Measurements from ENCODE around the gene NAALADL2.
"Not testable (repeated sequence)": the region's sequence is repeated elsewhere in the genome, so short reads cannot be mapped to it uniquely, and the experiment has no call there.

The NAALADL2 gene

GRCh38 chr3:175554801-175555200 is 695.7 kb downstream of the NAALADL2 start:
- H3K4me3 ChIP-seq (ENCODE audit: low read length) = no peak overlapping the region
- no peak for DNase-seq (ENCODE audit: low read depth, low spot score)

DNA sequence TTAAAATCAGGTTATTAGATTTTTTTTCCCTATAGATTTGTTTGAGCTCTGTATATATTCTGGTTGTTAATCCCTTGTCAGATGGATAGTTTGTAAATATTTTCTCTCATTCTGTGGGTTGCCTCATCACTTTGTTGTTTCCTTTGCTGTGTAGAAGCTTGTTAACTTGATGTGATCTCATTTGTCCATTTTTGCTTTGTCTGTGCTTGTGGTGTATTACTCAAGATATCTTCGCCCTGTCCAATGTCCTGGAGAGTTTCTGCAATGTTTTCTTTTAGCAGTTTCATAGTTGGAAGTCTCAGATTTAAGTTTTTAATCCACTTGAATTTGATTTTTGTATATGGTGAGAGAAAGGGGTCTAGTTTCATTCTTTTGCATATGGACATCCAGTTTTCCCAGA is 699.1 kb downstream of the NAALADL2 start:
- DNase-seq (ENCODE audit: low read depth, low spot score) = no peak
- no peak overlapping the region for H3K4me3 ChIP-seq (ENCODE audit: low read length)

DNA sequence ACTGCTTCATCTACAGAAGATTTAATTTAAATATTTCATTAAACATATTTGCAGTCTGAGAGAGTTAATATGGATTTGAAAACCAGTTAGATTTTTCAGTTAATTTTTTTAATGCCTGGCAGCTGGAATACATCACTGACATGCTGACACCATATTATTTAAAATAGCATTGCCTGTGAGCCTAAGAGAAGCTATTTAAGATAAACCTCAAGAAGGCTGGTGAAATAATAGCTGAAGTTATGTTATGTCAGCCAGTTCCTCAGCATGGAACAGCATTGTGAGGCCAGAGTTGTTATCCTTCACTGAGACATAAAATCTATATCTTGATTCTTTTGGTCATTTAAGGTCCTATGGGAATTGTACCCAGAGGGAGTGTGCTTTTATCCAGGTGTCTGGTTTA is 705.2 kb downstream of the NAALADL2 start:
- no peak for DNase-seq (ENCODE audit: low read depth, low spot score)
- H3K4me3 ChIP-seq (ENCODE audit: low read length) = no peak overlapping the region

- H3K4me3 ChIP-seq (ENCODE audit: low read length) = no peak overlapping the region
- no peak for DNase-seq (ENCODE audit: low read depth, low spot score)
These were observed 712.0 kb downstream of the NAALADL2 start for GRCh38 chr3:175571096-175571495.

DNA sequence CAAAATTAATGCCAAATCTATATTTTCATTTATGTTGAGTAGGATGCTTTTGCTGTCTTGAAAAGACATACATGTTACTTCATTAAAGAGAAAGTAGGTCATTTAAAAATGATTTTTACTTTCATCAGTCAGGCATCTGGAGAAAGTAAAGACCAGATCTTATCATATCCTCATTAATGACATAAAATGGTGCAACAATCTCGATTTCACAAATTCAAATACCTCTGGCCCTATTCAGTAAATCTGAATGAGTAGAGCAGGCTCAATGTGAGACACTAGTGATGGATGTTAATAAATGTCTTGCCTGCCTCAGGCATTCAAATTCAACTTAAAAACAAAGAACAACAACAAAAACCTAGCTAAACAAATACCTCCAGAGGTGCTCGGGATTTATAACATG is 714.1 kb downstream of the NAALADL2 start:
- no peak for DNase-seq (ENCODE audit: low read depth, low spot score)
- no peak overlapping the region for H3K4me3 ChIP-seq (ENCODE audit: low read length)

DNA sequence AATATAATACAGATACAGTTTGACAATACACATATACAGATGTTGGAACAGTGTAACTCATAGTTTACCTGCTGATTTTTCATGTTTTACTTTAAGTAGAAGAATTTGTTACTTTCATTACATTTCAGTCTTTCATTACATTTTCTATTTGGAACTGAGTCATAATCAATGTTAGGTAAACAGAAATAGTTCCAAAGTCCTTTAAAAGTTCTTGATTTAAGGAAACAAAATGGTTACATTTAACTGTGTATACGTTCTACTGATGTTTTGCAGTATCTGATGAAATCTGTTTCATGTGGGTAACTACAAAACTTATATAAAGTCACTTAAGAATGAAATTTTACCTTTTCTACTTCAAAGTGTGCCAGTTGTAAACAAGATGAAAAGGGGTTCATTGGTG is 721.2 kb downstream of the NAALADL2 start:
- no peak for DNase-seq (ENCODE audit: low read depth, low spot score)
- H3K4me3 ChIP-seq (ENCODE audit: low read length) = no peak overlapping the region

DNA sequence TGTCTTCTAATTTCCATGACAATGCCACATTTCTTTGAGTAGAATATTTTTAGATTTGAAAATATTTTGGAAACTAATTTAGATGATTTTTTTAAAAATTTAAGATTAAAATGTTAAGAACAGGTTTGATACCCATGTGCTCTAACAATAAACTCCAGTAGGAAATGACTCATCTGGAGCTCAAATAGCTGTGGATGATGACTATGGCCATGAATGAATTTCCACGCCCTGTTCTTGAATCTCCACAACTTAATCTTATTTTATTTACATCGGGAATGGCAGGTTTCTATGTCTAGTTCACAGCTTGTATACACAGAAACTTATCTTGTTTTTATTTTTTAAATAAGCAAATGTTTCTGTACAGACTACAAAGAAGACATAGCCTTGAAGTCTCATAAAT is 726.8 kb downstream of the NAALADL2 start:
- no peak overlapping the region for H3K4me3 ChIP-seq (ENCODE audit: low read length)
- no peak for DNase-seq (ENCODE audit: low read depth, low spot score)

GRCh38 chr3:175590745-175591144 is 731.6 kb downstream of the NAALADL2 start:
- DNase-seq (ENCODE audit: low read depth, low spot score) = no peak

GRCh38 chr3:175591375-175591774 is 732.2 kb downstream of the NAALADL2 start:
- no peak for DNase-seq (ENCODE audit: low read depth, low spot score)
- H3K4me3 ChIP-seq (ENCODE audit: low read length) = no peak overlapping the region

More at GRCh38 chr3:175590745-175591144, 731.6 kb downstream of the NAALADL2 start:
- H3K4me3 ChIP-seq (ENCODE audit: low read length) = no peak overlapping the region

DNA sequence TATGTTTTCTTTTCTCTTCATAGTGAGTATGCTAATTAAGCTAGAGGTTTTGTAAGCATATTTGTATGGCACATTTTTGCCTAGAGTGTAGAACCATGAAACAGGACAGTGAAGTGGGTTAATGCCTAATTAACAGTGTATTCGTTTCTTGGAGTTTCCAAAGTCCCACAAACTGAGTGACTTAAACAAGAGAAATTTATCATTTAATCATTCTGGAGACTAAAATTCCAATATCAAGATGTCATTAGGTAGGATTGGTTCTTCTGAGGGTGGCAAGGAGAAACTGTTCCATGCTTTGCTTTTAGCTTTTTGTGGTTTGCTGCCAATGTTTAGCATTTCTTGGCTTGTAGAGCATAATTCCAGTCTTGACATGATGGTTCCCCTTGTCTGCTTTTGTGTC is 734.2 kb downstream of the NAALADL2 start:
- no peak for DNase-seq (ENCODE audit: low read depth, low spot score)

DNA sequence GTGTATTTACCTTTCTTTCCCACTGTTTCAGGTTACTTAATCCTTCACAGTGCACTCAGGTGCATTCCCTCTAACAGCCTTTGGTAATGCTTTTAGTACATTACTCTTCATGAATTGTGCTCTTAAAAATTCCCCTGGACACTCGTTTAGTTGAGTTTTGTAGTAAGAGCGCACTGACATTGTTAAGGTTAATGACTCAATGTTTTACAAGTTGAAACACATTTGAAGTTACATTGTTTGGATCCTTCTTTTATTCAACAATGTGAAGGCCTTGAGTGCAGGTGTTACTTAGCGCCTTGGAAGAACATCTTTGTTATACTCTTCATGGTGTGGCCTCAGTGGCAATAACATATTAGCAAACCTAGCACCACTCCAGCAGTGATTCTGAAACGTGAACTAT is 739.6 kb downstream of the NAALADL2 start:
- no peak overlapping the region for H3K4me3 ChIP-seq (ENCODE audit: low read length)
- no peak for DNase-seq (ENCODE audit: low read depth, low spot score)

More for the DNA sequence above, 734.2 kb downstream of the NAALADL2 start:
- no peak overlapping the region for H3K4me3 ChIP-seq (ENCODE audit: low read length)

- no peak for DNase-seq (ENCODE audit: low read depth, low spot score)
These were observed 742.4 kb downstream of the NAALADL2 start for GRCh38 chr3:175601521-175601920.

DNA sequence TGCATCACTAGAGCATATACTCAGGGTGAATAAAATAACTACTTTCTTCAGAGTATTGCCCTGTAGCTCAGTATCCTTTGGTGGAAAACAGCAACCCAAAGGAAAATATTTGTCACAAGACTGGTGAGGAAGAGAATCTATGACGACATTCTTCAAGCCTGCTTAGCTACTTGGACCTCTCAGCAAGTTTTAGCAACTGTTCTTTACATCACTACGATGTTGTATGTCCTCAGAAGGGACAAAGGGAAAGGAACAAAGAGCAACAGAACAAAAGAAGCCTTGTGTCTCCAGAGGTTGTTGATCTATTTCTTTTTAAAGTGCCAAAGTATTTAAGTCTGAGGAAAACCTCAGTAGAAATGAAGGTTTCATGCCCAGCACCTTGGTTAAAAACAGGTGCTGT is 746.7 kb downstream of the NAALADL2 start:
- DNase-seq (ENCODE audit: low read depth, low spot score) = no peak
- H3K4me3 ChIP-seq (ENCODE audit: low read length) = no peak overlapping the region

More at GRCh38 chr3:175601521-175601920, 742.4 kb downstream of the NAALADL2 start:
- H3K4me3 ChIP-seq (ENCODE audit: low read length) = no peak overlapping the region

DNA sequence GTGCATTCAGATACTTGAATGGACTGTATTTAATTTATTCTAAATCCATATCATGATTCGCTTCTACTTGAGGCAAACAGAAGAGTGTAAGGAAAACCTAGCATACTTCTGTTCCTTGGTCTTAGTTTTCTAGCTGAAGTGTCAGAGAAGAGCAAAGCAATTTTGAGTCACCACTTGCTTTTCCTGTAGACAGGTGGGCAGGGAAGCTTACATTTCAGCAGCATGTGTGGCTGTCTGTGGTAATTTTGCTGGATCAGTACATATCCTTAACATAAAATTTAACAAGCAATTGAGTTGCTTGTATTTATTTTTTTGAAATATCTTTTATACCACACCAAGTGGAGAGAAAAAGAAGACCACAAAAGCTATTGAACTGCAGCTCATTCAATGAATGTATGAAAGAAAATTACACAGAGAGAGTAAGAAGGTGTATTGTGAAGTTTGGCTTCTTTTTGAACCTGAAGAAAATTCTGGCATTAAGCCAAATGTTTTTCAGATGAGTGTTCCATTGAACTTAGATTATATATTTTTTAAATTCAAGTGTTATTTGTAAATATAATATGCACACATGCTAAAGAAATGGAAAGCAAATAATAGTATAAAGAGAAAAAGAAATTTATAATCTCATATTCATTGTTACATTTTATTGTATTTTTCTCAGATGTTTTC is 747.6 kb downstream of the NAALADL2 start:
- DNase-seq (ENCODE audit: low read depth, low spot score) = no peak
- H3K4me3 ChIP-seq (ENCODE audit: low read length) = no peak overlapping the region

DNA sequence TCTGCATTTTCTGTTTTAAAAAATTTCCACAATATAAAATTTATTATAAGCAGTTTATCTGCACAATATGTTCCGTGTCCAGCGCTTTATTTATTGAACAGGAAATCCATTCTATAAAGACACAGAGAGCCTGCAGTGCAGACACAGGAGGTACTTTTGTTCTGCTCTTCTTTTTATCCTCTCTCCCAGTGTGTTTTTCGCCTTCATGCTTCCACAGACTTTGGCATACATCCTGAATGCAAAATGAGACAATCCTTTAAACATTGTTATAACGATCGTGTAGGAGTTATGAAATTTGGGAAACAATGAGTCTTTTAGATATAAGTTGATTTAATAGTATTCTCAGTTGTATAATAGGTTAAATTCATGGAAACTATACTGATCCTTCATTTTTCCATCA is 749.2 kb downstream of the NAALADL2 start:
- no peak overlapping the region for H3K4me3 ChIP-seq (ENCODE audit: low read length)
- no peak for DNase-seq (ENCODE audit: low read depth, low spot score)

DNA sequence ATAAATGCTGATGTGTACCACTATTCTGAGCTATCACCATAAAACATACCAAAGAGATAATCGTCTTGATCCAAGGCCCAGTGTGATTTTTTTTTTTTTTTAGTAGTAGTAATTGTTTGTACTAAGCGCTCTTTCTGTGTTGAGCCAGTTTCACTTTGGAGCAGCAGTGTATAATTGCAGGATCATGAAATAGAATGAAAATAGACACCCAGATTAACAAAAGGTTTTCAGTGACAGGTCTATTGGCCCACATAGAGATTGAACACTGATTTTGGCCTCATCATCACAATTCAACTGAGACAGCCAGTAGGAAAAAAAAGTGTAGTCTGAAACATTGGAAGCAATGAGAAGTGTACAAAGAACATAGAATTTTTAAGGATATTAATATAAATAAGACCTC is 749.8 kb downstream of the NAALADL2 start:
- DNase-seq (ENCODE audit: low read depth, low spot score) = no peak

DNA sequence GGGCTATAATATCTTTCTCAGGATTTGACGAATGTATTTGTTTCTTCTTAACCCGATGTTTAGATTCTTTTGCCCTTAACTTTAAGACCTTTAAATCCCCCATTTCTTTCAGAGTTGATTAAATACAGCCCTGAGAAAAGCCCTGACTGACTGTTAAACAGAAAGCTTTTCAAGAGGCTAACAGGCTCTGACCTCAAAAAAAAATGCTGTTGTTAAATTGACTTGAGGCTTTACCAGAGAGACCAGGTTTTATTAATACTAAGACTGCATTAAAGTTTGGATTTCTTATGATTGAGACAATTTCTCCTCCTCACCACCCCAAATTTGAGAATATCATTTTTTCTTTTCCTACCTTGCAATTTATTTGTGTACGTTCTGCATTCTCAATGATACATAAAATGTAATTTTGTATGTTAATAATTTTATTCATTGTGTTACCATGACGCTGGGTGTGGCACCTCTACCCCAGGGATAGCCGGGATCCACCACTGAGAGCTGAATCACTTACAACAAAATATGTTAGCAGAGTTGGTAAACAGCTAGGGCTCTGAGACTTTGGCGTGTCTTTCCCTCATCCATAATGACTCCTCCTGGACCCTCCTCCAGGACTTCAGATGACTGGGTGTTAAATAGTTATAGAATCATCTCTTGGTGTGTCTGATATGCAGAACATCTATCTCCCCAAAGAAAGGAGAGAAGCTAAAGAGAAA is 753.5 kb downstream of the NAALADL2 start:
- no peak for DNase-seq (ENCODE audit: low read depth, low spot score)
- no peak overlapping the region for H3K4me3 ChIP-seq (ENCODE audit: low read length)

More for the DNA sequence above, 749.8 kb downstream of the NAALADL2 start:
- H3K4me3 ChIP-seq (ENCODE audit: low read length) = no peak overlapping the region

- DNase-seq (ENCODE audit: low read depth, low spot score); H3K4me3 ChIP-seq (ENCODE audit: low read length): not testable (repeated sequence)
These were observed 755.0 kb downstream of the NAALADL2 start for GRCh38 chr3:175614107-175614506.

DNA sequence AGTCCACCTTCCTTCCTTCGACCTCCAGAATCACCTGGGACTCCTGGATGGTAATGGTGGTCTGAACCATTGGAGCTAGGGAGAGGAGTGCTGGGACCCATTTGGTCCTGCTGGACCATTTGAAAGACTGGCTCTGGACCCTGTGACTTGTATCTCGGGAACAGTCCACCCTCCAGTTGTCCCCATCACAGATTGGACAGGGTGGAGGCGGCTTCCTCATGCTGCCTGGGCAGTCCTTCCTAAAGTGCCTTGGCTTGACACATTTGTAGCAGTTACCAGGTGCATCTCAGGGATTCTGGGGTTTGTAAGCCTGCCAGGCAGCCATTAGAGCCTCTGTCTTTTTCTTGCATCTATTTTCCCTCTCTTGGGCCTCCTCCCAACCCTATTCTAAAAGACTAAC is 758.1 kb downstream of the NAALADL2 start:
- H3K4me3 ChIP-seq (ENCODE audit: low read length) = no peak overlapping the region

DNA sequence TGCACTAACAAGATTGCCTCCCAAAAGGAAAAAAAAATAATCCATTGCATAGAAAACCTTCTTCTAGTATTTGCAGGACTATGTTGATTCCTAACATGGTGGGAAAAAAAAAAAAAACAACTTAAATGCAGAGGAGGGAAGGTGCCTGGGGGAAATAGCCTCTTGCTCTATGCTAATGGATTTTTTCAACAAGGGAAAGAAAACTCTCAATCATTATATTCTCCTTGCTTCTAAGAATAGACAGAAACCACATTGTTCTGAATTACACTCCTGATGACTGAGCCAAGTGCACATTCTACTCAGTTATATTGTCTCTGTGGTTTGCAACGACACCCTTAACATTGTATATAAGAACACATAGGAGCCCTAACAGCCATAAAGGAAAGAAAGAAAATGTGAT is 760.2 kb downstream of the NAALADL2 start:
- no peak for DNase-seq (ENCODE audit: low read depth, low spot score)
- no peak overlapping the region for H3K4me3 ChIP-seq (ENCODE audit: low read length)

More for the DNA sequence above, 758.1 kb downstream of the NAALADL2 start:
- DNase-seq (ENCODE audit: low read depth, low spot score) = no peak

- DNase-seq (ENCODE audit: low read depth, low spot score) = no peak
- H3K4me3 ChIP-seq (ENCODE audit: low read length) = no peak overlapping the region
These were observed 761.0 kb downstream of the NAALADL2 start for GRCh38 chr3:175620093-175620492.
